ENCODE results near the gene SDK1.

Gene SDK1

DNA sequence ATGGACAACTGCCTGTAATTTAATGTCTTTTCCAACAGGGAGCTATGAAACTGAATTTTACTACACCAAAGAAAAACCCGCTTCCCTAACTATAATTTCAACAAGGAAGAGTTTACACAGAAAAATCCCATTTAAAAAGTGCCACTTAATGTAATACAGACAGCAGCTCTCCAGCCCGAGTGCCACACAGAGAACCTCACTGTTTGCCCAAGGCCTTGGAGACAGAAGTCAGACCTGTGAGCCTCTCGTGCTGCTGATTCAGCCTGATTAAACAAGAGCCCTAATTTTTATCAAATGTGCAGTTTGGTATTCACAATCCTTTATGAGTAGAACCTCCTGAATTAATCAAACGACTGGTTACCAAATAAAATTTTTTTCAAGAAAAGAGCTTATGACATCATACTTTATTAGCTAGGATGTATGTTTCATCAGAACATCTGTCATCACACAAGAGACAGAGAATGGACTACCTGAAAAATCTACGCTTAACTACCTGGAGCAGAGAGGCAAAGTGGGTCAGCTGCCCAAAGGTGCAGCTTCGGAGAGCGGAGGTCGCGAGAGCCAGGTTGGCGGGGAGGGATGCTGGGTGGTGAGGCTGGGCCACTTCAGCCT is 543.6 kb downstream of the SDK1 start:
- no peak overlapping the region for H3K27ac ChIP-seq (ENCODE audit: low read depth, low read length)
- H3K4me1 ChIP-seq (ENCODE audit: insufficient read depth, low read length) = no peaks in the 10 kb centered on the region
- no peak overlapping the region for H3K4me3 ChIP-seq (ENCODE audit: low read depth in 1 of 2, low read length in 2 of 2)
- no peaks in the 10 kb centered on the region for H3K9me3 ChIP-seq (ENCODE audit: low read length)
- no peaks in the 10 kb centered on the region for H3K36me3 ChIP-seq (ENCODE audit: insufficient read depth, low read length)
- no peak overlapping the region for H3K9ac ChIP-seq (ENCODE audit: low read length)
- H3K27me3 ChIP-seq (ENCODE audit: control insufficient read depth in 1 of 2, insufficient read depth in 2 of 2, low read length in 2 of 2) = no peaks in the 10 kb centered on the region

DNA sequence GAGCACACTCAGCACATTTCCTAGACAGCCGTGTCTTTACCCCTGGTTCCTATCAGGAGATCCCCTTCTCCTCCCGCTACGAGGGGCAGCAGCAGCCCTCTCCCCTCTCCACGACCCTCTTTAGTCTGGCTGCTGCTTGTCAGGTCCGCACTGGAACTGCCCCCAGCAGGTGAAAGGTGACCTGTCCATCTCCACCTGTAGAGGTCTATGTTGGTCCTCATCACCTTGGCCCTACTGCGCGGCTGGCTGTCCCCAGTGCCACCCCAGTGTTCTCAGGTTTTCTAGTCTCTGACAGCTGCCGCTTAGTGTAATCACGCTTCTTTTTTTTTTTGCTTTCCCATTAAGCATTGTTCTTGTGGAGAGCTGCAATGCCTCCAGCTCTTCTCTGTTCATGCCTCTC is 545.7 kb downstream of the SDK1 start:
- no peak overlapping the region for H3K9ac ChIP-seq (ENCODE audit: low read length)
- no peaks in the 10 kb centered on the region for H3K4me1 ChIP-seq (ENCODE audit: insufficient read depth, low read length)
- no peaks in the 10 kb centered on the region for H3K9me3 ChIP-seq (ENCODE audit: low read length)
- H3K36me3 ChIP-seq (ENCODE audit: insufficient read depth, low read length) = no peaks in the 10 kb centered on the region
- H3K27ac ChIP-seq (ENCODE audit: low read depth, low read length) = no peak overlapping the region
- H3K27me3 ChIP-seq (ENCODE audit: control insufficient read depth in 1 of 2, insufficient read depth in 2 of 2, low read length in 2 of 2) = no peaks in the 10 kb centered on the region
- H3K4me3 ChIP-seq (ENCODE audit: low read depth in 1 of 2, low read length in 2 of 2) = no peak overlapping the region

DNA sequence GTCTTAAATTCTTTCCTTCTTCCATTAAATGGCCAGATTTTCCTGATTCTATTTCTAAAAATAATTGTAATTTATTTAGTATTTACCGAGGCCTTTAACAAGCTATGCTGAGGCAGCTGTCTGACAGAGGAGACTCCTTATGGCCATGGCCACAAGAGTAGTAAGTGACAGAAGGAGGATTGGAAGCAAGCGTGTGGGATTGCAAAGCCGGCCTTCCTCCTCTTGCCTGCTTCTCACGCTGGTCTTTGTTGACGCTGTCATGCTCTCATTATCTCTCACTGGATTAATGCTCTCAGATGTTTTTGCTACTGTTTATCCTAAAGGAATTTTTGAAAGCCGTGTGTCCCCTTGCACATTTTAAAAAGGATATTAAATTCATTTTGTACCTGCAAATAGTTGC is 546.3 kb downstream of the SDK1 start:
- Histone ChIP-seq H3K36me3 (ENCODE audit: insufficient read depth, low read length) (no peaks in the 10 kb centered on the region), H3K9ac (ENCODE audit: low read length) (no peak overlapping the region), H3K9me3 (ENCODE audit: low read length) (no peaks in the 10 kb centered on the region), H3K27me3 (ENCODE audit: control insufficient read depth in 1 of 2, insufficient read depth in 2 of 2, low read length in 2 of 2) (no peaks in the 10 kb centered on the region), H3K27ac (ENCODE audit: low read depth, low read length) (no peak overlapping the region), H3K4me3 (ENCODE audit: low read depth in 1 of 2, low read length in 2 of 2) (no peak overlapping the region), H3K4me1 (ENCODE audit: insufficient read depth, low read length) (no peaks in the 10 kb centered on the region)

DNA sequence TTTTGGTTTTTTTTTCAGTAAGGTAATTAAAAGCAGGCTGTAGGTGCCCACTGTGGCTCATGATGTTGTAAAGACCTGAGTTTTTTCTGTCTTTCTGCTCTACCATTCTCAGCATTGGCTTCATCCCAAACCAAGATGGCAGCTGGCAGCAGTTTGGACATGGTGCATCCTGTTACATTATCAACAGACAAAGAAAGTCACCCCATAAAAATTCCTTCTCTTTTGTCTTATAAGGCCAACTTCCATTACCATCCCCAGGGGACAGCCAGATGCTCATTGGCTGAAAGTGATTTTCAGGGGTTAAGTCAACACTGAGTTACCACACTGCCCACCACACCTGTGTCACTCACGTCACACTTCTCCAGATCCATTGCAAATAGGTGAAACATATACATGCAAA is 558.4 kb downstream of the SDK1 start:
- H3K27me3 ChIP-seq (ENCODE audit: control insufficient read depth in 1 of 2, insufficient read depth in 2 of 2, low read length in 2 of 2) = no peaks in the 10 kb centered on the region
- no peaks in the 10 kb centered on the region for H3K36me3 ChIP-seq (ENCODE audit: insufficient read depth, low read length)
- no peak overlapping the region for H3K9ac ChIP-seq (ENCODE audit: low read length)

DNA sequence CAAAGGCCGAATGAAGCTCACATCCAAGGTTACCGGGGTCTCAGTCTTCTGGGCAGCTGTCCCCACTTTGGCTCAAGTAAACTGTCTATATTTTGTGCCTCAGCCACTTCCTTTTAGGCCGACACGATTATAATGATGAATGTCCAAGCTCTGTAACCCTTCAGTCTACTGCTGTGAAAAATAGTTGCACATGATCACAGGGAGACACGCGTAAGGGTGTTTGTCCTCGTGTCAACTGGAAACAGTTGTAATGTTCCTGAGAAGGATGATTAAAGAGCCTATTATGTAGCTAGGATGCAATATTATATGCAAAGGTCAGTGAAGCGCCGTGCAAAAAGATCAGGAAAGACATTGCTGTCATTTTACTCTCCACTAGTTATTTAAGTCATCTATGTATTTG is 559.9 kb downstream of the SDK1 start:
- Histone ChIP-seq H3K9me3 (ENCODE audit: low read length) (no peaks in the 10 kb centered on the region), H3K9ac (ENCODE audit: low read length) (no peak overlapping the region), H3K27ac (ENCODE audit: low read depth, low read length) (no peak overlapping the region), H3K4me1 (ENCODE audit: insufficient read depth, low read length) (peaks cover 12% of the 10 kb centered on the region), H3K27me3 (ENCODE audit: control insufficient read depth in 1 of 2, insufficient read depth in 2 of 2, low read length in 2 of 2) (no peaks in the 10 kb centered on the region), H3K4me3 (ENCODE audit: low read depth in 1 of 2, low read length in 2 of 2) (no peak overlapping the region), H3K36me3 (ENCODE audit: insufficient read depth, low read length) (no peaks in the 10 kb centered on the region)

More for the DNA sequence above, 558.4 kb downstream of the SDK1 start:
- no peaks in the 10 kb centered on the region for H3K9me3 ChIP-seq (ENCODE audit: low read length)
- no peak overlapping the region for H3K4me3 ChIP-seq (ENCODE audit: low read depth in 1 of 2, low read length in 2 of 2)
- peaks cover 12% of the 10 kb centered on the region for H3K4me1 ChIP-seq (ENCODE audit: insufficient read depth, low read length)
- H3K27ac ChIP-seq (ENCODE audit: low read depth, low read length) = no peak overlapping the region

DNA sequence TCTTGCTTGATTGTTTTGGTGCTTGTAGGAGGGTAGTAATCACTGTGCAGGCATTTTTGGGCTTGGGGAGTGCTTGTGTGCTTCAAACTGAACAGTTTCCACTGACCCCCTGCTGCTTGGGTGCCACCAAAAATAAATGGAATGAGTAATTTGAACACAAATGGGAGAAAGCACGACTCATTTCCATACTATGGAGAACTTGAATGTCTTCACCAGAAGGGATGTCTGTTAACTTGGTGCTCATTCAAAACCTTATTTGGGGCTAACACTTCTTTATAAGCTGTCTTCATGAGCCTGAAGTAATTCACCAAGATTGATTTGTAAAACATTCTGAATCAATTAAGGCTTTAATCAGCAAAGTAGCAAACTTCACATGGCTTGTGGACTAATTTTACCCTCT is 560.3 kb downstream of the SDK1 start:
- Histone ChIP-seq H3K4me3 (ENCODE audit: low read depth in 1 of 2, low read length in 2 of 2) (no peak overlapping the region), H3K27ac (ENCODE audit: low read depth, low read length) (no peak overlapping the region)

DNA sequence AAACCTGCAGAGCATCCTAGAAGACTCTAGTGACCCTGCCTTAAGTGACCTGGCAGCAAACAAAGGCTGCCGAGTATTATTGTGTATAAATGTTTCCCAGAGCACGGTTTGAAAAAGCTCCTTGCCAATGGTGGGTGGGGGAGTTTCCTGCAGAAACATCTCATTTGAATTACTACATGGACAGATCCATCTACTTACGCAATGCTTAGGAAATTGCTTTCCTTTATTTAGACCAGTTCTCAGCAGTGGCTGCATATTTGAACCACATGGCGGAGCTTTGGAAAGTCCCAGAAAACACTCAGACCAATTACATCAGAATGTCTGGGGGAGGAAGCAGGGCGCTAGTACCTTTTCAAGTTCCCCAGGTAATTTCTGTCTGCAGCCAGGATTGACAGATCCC is 560.9 kb downstream of the SDK1 start:
- Histone ChIP-seq H3K36me3 (ENCODE audit: insufficient read depth, low read length) (no peaks in the 10 kb centered on the region), H3K9ac (ENCODE audit: low read length) (no peak overlapping the region), H3K27me3 (ENCODE audit: control insufficient read depth in 1 of 2, insufficient read depth in 2 of 2, low read length in 2 of 2) (no peaks in the 10 kb centered on the region), H3K4me3 (ENCODE audit: low read depth in 1 of 2, low read length in 2 of 2) (no peak overlapping the region), H3K4me1 (ENCODE audit: insufficient read depth, low read length) (peaks cover 12% of the 10 kb centered on the region), H3K9me3 (ENCODE audit: low read length) (no peaks in the 10 kb centered on the region), H3K27ac (ENCODE audit: low read depth, low read length) (no peak overlapping the region)

More for the DNA sequence above, 560.3 kb downstream of the SDK1 start:
- no peak overlapping the region for H3K9ac ChIP-seq (ENCODE audit: low read length)
- H3K9me3 ChIP-seq (ENCODE audit: low read length) = no peaks in the 10 kb centered on the region
- peaks cover 12% of the 10 kb centered on the region for H3K4me1 ChIP-seq (ENCODE audit: insufficient read depth, low read length)
- no peaks in the 10 kb centered on the region for H3K27me3 ChIP-seq (ENCODE audit: control insufficient read depth in 1 of 2, insufficient read depth in 2 of 2, low read length in 2 of 2)
- H3K36me3 ChIP-seq (ENCODE audit: insufficient read depth, low read length) = no peaks in the 10 kb centered on the region

DNA sequence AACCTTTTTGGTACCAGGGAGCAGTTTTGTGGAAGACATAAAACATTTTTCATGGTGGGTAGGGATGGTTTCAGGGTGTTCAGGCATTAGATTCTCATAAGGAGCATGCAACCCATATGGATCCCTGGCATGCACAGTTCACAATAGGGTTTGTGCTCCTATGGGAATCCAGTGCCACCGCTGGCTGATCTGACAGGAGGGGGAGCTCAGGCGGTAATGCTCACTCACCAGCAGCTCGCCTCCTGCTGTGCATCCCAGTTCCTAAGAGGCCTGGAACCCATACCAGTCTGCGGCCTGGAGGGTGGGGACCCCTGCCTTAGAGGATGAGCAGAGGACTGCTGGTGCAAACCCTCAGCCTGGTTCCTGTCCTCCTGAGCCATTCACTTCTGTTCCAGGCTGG is 561.7 kb downstream of the SDK1 start:
- no peak overlapping the region for H3K4me3 ChIP-seq (ENCODE audit: low read depth in 1 of 2, low read length in 2 of 2)
- no peak overlapping the region for H3K27ac ChIP-seq (ENCODE audit: low read depth, low read length)

DNA sequence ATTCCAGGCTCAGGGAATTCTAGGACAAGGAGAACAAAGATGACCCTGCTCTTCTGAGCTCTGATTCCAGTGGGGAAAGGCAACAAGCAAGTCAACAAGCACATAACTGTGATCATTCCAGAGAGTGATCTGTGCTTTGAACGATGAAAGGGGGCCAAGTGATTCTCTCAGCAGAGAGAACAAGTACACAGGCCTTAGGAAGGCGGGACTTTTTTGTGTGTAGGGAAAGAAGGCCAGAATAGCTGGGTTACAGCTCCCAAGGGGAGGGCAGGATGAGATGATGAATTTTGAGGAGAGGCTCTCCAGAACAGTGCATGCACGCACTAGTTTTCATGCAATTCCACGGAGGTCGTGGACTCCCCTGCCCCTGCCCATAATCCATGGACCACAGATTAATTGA is 565.2 kb downstream of the SDK1 start:
- no peaks in the 10 kb centered on the region for H3K36me3 ChIP-seq (ENCODE audit: insufficient read depth, low read length)
- H3K9me3 ChIP-seq (ENCODE audit: low read length) = no peaks in the 10 kb centered on the region
- no peaks in the 10 kb centered on the region for H3K27me3 ChIP-seq (ENCODE audit: control insufficient read depth in 1 of 2, insufficient read depth in 2 of 2, low read length in 2 of 2)
- peaks cover 11% of the 10 kb centered on the region for H3K4me1 ChIP-seq (ENCODE audit: insufficient read depth, low read length)
- H3K9ac ChIP-seq (ENCODE audit: low read length) = no peak overlapping the region
- no peak overlapping the region for H3K4me3 ChIP-seq (ENCODE audit: low read depth in 1 of 2, low read length in 2 of 2)
- no peak overlapping the region for H3K27ac ChIP-seq (ENCODE audit: low read depth, low read length)

More for the DNA sequence above, 561.7 kb downstream of the SDK1 start:
- Histone ChIP-seq H3K36me3 (ENCODE audit: insufficient read depth, low read length) (no peaks in the 10 kb centered on the region), H3K9ac (ENCODE audit: low read length) (no peak overlapping the region), H3K27me3 (ENCODE audit: control insufficient read depth in 1 of 2, insufficient read depth in 2 of 2, low read length in 2 of 2) (no peaks in the 10 kb centered on the region), H3K4me1 (ENCODE audit: insufficient read depth, low read length) (peaks cover 12% of the 10 kb centered on the region), H3K9me3 (ENCODE audit: low read length) (no peaks in the 10 kb centered on the region)

DNA sequence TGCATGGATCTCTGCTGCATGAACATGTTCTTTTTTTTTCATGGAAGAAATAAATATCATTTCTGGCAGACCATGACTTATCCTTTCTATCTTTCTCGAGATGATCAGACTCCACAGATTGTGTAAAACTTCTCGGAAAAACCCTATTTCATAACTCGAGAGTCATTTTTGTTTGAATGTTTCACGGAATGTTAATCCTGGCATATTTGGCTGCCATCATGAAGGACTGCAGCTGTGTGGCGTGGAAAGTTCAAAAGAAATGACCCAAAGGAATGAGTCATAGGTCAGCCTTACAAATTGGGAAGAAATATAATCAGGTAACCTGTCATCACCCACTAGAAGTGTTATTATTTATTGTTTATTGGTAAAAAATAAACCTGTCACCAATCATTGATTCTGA is 566.8 kb downstream of the SDK1 start:
- no peaks in the 10 kb centered on the region for H3K27me3 ChIP-seq (ENCODE audit: control insufficient read depth in 1 of 2, insufficient read depth in 2 of 2, low read length in 2 of 2)
- no peak overlapping the region for H3K27ac ChIP-seq (ENCODE audit: low read depth, low read length)
- no peak overlapping the region for H3K9ac ChIP-seq (ENCODE audit: low read length)
- H3K4me3 ChIP-seq (ENCODE audit: low read depth in 1 of 2, low read length in 2 of 2) = no peak overlapping the region
- no peaks in the 10 kb centered on the region for H3K4me1 ChIP-seq (ENCODE audit: insufficient read depth, low read length)
- no peaks in the 10 kb centered on the region for H3K36me3 ChIP-seq (ENCODE audit: insufficient read depth, low read length)
- no peaks in the 10 kb centered on the region for H3K9me3 ChIP-seq (ENCODE audit: low read length)

DNA sequence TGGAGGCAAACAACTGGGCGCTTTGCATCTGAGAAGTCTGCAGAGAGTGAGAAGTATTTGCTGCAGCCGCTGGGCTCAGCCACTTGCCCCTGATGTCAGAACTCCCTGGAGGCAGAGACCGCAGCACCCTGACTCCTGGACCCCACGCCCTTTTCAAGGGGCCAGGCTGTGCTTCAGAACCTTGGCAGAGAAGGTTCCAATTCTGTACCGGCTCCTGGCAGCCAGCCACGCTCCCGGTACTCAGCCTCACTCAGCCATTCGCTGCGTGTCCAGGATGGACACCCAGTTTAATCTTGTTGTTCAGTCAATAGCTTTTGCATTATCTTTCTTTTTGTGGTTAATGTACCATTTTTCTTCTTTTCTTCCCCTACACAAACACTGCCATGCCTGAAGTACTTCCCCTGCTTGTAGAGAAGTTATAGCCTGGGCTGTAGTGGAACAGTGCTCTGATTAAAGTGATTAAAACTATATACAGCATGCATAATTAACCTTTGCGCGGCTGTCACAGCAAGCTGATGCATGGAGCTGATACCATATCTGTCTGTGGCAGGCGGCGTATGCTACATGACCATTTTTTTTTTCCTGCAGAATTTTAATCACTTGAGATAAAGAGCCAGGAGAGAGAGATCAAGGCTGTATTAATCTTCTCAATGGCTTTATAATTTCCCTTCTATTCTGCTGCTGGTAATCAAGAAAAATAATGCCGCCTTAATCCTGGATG is 578.5 kb downstream of the SDK1 start:
- Histone ChIP-seq H3K4me1 (ENCODE audit: insufficient read depth, low read length) (no peaks in the 10 kb centered on the region), H3K9me3 (ENCODE audit: low read length) (no peaks in the 10 kb centered on the region), H3K27me3 (ENCODE audit: control insufficient read depth in 1 of 2, insufficient read depth in 2 of 2, low read length in 2 of 2) (no peaks in the 10 kb centered on the region), H3K36me3 (ENCODE audit: insufficient read depth, low read length) (no peaks in the 10 kb centered on the region), H3K4me3 (ENCODE audit: low read depth in 1 of 2, low read length in 2 of 2) (no peak overlapping the region), H3K9ac (ENCODE audit: low read length) (no peak overlapping the region), H3K27ac (ENCODE audit: low read depth, low read length) (no peak overlapping the region)

Measured in muscle layer of colon (tissue), 2 donors.